ENCODE results near the gene PCCA.

DNA sequence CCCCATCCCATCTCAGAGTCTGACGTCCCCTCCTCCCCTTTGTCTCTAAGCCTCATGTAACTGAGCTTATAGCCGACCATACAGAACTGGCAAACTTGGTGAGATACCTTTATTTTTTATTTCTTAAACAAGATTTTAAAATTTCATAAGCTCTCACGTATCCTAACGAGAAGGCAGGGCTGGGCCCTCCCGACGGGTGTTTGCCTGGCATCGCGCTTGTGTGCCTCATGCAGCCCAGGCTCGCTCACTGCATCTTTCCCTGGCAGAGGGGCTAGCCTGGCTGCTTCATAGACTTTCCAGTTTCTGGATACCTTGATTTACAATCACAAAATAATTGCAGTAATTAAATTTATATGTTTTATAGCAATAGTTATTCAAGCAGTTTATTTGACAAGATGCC lies 430.7 kb downstream of the PCCA start:
- TF ChIP-seq ZNF70 (CRISPR knock-in tag; IDR thresholded peaks at IDR 0.05): no peak
- no peak for TF ChIP-seq ZFP30 (CRISPR knock-in tag; IDR thresholded peaks at IDR 0.05)
- TF ChIP-seq, protein P1, sequence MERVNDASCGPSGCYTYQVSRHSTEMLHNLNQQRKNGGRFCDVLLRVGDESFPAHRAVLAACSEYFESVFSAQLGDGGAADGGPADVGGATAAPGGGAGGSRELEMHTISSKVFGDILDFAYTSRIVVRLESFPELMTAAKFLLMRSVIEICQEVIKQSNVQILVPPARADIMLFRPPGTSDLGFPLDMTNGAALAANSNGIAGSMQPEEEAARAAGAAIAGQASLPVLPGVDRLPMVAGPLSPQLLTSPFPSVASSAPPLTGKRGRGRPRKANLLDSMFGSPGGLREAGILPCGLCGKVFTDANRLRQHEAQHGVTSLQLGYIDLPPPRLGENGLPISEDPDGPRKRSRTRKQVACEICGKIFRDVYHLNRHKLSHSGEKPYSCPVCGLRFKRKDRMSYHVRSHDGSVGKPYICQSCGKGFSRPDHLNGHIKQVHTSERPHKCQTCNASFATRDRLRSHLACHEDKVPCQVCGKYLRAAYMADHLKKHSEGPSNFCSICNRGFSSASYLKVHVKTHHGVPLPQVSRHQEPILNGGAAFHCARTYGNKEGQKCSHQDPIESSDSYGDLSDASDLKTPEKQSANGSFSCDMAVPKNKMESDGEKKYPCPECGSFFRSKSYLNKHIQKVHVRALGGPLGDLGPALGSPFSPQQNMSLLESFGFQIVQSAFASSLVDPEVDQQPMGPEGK (CRISPR knock-in tag; IDR thresholded peaks at IDR 0.05; ENCODE audit: borderline replicate concordance): no peak

Measured in SK-N-SH treated with all-trans-retinoic acid at 6 μM for 48 hours (cell line).